ENCODE results near the gene OR51V1. TPM values are rescaled to one million over a fixed set of nuclear protein-coding genes. Genes with fewer than 3 reads are reported as not detected.
"Not testable (repeated sequence)": the region's sequence is repeated elsewhere in the genome, so short reads cannot be mapped to it uniquely, and the experiment has no call there.

The OR51V1 gene
- total RNA-seq, 4 donors from 2014 or later = not detected

DNA sequence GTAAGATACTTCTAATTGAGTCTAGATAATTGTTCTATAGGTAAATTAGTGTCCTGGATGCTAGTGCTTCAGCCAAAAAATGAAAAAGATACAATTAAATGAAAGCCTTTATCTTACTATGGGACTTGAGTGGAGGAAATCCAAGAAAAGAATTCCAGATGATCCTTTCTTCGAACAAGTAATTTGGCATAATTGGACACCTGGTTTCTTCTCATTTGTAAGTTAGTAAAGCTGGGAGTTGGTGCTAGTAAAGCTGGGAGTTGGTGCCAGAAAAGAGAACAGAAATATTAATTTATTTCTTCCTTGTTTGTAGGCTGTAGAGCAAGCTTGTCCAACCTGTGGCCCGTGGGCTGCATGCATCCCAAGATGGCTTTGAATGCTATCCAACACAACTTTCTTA, 12.3 kb downstream of the OR51V1 start:
- Histone ChIP-seq H3K4me1 (no peaks in the 10 kb centered on the region), H3K4me3 (no peak overlapping the region), H3K27ac (no peak overlapping the region), H3K27me3 (no peaks in the 10 kb centered on the region), H3K9me3 (peaks cover 0 to 8% (median 0%) of the 10 kb centered on the region in 4 donors), H3K36me3 (no peaks in the 10 kb centered on the region)
- DNase-seq (ENCODE audit: low spot score in 2 of 2) = no peak
- WGBS, 2 donors = 89 to 90% methylated on average over 2 of the region's 2 CpGs
- TF ChIP-seq, protein P1, sequence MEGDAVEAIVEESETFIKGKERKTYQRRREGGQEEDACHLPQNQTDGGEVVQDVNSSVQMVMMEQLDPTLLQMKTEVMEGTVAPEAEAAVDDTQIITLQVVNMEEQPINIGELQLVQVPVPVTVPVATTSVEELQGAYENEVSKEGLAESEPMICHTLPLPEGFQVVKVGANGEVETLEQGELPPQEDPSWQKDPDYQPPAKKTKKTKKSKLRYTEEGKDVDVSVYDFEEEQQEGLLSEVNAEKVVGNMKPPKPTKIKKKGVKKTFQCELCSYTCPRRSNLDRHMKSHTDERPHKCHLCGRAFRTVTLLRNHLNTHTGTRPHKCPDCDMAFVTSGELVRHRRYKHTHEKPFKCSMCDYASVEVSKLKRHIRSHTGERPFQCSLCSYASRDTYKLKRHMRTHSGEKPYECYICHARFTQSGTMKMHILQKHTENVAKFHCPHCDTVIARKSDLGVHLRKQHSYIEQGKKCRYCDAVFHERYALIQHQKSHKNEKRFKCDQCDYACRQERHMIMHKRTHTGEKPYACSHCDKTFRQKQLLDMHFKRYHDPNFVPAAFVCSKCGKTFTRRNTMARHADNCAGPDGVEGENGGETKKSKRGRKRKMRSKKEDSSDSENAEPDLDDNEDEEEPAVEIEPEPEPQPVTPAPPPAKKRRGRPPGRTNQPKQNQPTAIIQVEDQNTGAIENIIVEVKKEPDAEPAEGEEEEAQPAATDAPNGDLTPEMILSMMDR (IDR thresholded peaks at IDR 0.05) = no peak
- no peak for TF ChIP-seq POLR2A (IDR thresholded peaks at IDR 0.05)
- TF ChIP-seq EP300 (IDR thresholded peaks at IDR 0.05) = no peak

DNA sequence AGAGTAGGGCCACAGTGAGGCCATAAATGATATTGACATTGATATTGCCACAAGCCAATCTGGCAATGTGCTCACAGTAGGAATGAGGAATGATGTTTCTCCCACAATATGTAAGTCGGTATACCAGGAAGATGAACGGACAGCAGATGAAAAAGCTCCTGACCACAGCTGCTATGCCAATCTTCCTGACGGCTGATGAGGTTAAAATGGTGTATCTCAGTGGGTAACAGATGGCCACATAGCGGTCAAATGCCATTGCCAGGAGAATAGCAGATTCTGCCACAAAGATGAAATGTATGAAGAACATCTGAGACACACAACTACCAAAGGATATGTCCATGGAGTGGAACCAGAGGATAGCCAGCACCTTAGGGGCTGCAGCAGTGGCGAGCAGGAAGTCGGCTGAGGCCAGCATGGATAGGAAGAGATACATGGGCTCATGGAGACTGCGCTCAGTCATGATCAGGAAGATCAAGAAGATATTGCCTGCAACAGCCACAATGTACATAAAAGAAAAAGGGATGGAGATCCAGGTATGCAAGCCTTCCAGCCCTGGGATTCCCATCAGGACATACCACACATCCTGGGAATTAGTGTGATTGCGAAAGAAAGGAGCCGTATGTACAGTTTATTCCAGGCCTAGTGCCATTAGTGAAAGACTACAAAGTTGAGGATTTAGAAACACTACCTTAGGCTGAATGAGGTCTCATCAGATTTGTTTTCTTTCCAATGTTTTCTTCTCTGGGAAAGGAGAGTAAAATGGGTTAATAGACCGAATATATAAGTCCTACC, 22.2 kb downstream of the OR51V1 start:
- H3K9me3 ChIP-seq = no peaks in the 10 kb centered on the region
- H3K27ac ChIP-seq = no peak overlapping the region
- no peaks in the 10 kb centered on the region for H3K27me3 ChIP-seq
- H3K4me1 ChIP-seq = no peaks in the 10 kb centered on the region
- no peak for DNase-seq (ENCODE audit: low spot score in 2 of 2)
- TF ChIP-seq POLR2A (IDR thresholded peaks at IDR 0.05) (no peak), EP300 (IDR thresholded peaks at IDR 0.05) (no peak)
- TF ChIP-seq, protein P1 (IDR thresholded peaks at IDR 0.05) = no peak
- WGBS, 2 donors = 84 to 88% methylated on average over 10 of the region's 10 CpGs
- H3K36me3 ChIP-seq = no peaks in the 10 kb centered on the region
- no peak overlapping the region for H3K4me3 ChIP-seq

DNA sequence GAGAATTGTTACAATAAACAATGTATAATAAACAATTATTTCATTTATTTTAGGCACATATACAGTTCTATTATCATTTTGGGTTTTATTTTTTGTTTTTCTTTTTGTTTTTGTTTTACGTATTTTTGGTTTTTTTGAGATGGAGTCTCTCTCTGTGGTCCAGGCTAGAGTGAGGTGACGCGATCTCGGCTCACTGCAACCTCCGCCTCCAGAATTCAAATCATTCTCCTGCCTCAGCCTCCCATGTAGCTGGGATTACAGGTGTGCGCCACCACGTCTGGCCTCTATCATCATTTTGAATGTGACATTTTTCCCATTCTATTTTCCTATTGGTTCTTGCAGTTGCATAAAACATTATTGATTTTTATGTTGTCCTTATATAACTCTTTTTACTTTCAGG, 25.5 kb downstream of the OR51V1 start:
- H3K4me1 ChIP-seq = no peaks in the 10 kb centered on the region
- no peaks in the 10 kb centered on the region for H3K27me3 ChIP-seq
- no peak overlapping the region for H3K27ac ChIP-seq
- no peak overlapping the region for H3K4me3 ChIP-seq
- no peaks in the 10 kb centered on the region for H3K9me3 ChIP-seq
- DNase-seq (ENCODE audit: low spot score in 2 of 2) = no peak
- TF ChIP-seq, protein P1 (IDR thresholded peaks at IDR 0.05) = no peak
- no peak for TF ChIP-seq POLR2A (IDR thresholded peaks at IDR 0.05)
- H3K36me3 ChIP-seq = no peaks in the 10 kb centered on the region
- WGBS, 2 donors = 93 to 94% methylated on average over 7 of the region's 7 CpGs

DNA sequence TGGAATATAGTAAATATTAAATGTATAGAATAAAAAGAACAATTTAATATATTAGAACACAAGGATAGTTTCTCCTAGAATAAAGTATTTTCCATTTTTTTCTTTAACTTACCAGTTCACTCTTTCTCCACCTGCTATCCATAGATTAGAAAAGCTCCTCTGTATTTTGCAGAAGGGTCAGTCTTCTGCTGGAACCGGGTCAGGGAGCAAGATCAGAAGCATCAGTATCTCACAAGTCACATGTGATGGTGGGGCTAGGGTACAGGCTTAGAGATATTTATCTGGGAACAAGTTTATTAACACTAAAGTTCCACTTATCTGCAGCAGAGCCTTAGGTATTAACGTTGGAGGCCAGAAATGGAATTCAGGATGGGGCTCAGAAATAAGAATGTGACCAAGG, 28.6 kb downstream of the OR51V1 start:
- no peaks in the 10 kb centered on the region for H3K36me3 ChIP-seq
- H3K4me3 ChIP-seq = no peak overlapping the region
- DNase-seq (ENCODE audit: low spot score in 2 of 2) = no peak
- H3K27me3 ChIP-seq = no peaks in the 10 kb centered on the region
- no peak overlapping the region for H3K27ac ChIP-seq
- H3K4me1 ChIP-seq = no peaks in the 10 kb centered on the region
- H3K9me3 ChIP-seq = no peaks in the 10 kb centered on the region
- TF ChIP-seq EP300 (IDR thresholded peaks at IDR 0.05) (no peak), POLR2A (IDR thresholded peaks at IDR 0.05) (no peak)
- TF ChIP-seq, protein P1 (IDR thresholded peaks at IDR 0.05) = no peak
- 79% methylated on average over 2 of the region's 2 CpGs for WGBS, 2 donors

DNA sequence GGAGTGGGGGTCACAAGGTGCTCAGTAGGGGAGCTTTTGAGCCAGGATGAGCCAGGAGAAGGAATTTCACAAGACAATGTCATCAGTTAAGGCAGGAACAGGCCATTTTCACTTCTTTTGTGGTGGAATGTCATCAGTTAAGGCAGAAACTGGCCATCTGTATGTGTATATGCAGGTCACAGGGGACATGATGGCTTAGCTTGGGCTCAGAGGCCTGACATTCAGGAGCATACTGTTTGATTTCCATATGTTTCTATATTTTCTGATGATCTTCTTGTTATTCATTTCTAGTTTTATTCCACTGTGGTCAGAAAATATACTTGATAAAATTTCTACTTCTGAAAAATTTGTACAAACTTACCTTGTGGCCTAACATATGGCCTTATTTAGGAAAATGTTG, 34.6 kb downstream of the OR51V1 start:
- H3K4me3 ChIP-seq; H3K9me3 ChIP-seq; H3K27ac ChIP-seq; H3K36me3 ChIP-seq; H3K4me1 ChIP-seq; DNase-seq (ENCODE audit: low spot score in 2 of 2); H3K27me3 ChIP-seq: not testable (repeated sequence)

DNA sequence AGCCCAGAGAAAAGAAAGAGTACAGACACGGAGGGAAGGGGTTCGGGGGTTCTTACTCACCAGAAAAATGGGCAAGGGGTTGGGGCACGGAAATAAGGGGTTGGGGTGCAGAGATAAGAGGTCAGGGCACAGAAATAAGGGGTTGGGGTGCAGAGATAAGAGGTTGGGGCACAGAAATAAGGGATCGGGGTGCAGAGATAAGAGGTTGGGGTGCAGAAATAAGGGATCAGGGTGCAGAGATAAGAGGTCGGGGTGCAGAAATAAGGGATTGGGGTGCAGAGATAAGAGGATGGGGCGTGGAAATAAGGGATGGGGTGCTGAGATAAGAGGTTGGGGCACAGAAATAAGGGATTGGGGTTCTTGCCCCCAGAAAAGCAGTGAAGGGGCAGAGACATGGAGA, 35.7 kb downstream of the OR51V1 start:
- 80 to 81% methylated on average over 6 of the region's 6 CpGs for WGBS, 2 donors

DNA sequence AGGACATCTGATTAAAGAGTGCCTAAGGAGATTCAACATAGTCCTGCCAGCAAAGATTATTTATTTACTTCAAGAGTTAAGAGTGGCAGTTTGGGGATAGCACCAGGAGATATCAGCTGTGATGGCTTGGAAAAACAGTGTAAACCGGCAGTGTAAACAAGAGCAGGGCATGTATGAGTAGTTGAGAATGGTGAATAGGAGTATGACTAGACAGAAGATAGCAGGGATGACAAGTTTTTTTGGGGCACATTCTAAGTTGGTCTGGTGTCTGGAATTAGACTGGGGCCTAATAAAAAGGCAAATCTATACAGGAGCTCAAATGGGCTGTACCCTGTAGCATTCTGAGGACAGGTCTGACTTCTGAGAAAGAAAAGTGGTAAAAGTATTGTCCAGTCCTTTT, 39.4 kb downstream of the OR51V1 start:
- not testable (repeated sequence) for H3K27me3 ChIP-seq; H3K9me3 ChIP-seq; H3K4me3 ChIP-seq; DNase-seq (ENCODE audit: low spot score in 2 of 2); H3K36me3 ChIP-seq; H3K27ac ChIP-seq; H3K4me1 ChIP-seq
- 88 to 89% methylated on average over 1 of the region's 1 CpG for WGBS, 2 donors

More for the DNA sequence above, 35.7 kb downstream of the OR51V1 start:
- H3K4me1 ChIP-seq; H3K4me3 ChIP-seq; H3K36me3 ChIP-seq; H3K27ac ChIP-seq; H3K27me3 ChIP-seq; DNase-seq (ENCODE audit: low spot score in 2 of 2); H3K9me3 ChIP-seq: not testable (repeated sequence)

DNA sequence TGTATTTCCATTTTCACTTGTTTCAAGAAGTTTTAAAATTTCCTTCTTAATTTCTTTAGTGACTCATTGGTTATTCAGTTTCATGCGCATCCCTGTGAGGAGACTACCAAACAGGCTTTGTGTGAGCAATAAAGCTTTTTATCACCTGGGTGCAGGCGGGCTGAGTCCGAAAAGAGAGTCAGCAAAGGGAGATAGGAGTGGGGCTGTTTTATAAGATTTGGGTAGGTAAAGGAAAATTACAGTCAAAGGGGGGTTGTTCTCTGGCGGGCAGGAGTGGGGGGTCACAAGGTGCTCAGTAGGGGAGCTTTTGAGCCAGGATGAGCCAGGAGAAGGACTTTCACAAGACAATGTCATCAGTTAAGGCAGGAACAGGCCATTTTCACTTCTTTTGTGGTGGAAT, 40.3 kb downstream of the OR51V1 start:
- H3K4me1 ChIP-seq; H3K9me3 ChIP-seq; H3K36me3 ChIP-seq; H3K27ac ChIP-seq; H3K4me3 ChIP-seq; DNase-seq (ENCODE audit: low spot score in 2 of 2); H3K27me3 ChIP-seq: not testable (repeated sequence)
- 73 to 90% methylated on average over 4 of the region's 4 CpGs for WGBS, 2 donors
